NCI-H2227 (cell line): ENCODE data around the gene GNA14.
"Not testable (repeated sequence)": the region's sequence is repeated elsewhere in the genome, so short reads cannot be mapped to it uniquely, and the experiment has no call there.

Experiments used
- DNase-seq: peaks from one replicate; lab custom pipeline; 2025; ENCODE audit not compliant: unreplicated experiment; lab: John Stamatoyannopoulos, UW

GNA14 gene

DNA sequence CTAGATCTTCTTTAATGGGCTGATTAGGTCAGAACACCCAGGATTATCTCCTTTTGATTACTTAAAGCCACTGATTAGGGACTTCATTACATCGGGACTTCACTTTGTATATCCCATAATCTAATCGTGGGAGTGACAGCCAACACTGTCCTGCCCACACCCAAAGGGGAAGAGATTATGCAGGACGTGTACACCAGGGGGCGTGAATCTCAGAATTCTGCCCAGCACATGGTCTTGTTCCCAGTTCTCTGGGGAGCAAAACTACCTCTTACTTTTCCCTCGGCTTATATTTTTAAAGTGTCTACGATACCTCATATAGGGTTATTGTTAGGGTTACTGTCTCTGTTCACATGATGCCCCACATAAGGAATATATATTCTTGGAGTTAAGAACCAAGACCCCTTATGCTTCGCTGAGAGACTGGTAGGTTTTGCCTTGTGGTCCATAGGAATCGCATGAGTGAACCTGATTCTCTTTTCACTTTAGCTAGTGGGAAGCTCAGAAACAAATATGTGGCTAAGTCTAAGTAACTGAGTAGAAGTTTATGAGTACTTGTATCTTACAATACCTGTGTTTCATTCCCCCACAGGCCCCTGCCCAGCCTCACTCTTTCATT lies 192.7 kb downstream of the GNA14 start:
- no peak for DNase-seq

DNA sequence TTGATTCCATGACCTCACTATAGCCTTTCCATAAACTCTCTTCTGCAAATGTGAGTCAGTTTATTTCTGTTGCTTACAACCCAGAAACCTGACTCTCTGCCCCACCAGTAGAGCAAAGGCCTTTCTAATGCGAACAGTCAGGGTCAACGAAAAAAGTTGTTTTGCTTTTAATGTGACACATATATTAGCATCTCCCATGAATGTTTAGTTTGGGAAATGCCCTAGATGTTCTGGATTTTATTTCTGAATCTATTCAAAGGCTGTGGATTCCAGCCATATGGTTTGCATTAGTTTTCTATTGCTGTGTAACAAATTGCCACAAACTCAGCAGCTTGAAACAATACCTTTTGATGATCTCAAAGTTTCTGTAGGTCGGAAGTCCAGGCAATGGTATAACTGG lies 193.5 kb downstream of the GNA14 start:
- DNase-seq, result no peak

DNA sequence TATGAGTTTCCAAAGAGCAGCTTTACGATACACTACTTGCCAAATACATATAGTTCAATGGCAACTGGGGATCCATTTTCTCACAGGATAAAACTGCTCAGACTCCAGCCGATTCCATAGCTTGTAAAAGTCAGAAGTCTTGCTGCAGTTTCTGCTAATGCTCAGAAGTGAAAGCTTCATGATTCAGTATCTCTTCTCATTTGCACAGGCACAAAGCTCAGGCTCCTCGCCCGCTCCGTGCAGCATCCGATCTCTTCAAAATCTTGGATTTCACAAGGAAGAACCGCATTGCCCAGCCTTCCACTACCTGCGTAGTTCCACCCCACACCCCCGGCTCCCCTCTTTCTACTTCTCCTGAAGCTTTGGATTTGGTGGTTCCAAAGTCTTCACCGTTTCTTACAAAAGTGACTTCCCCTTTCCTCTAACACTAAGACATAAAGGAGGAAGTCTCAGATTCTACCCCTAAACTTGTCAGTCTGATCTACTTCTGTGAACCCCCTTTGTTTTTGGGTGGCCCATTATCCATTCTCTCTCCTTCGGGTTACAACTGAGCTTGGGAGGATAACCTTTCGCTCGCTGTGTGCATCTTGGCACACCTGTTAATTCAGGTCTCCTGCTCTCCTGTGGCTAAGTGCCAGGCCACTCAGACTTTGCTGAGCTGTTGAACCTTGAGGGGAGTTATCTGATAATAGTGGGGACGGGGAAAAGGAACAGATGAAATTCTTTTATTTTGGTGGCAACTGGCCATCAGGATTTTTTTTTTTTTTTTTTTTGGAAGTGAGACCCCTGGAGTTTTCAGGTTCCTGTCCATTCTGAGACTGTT lies 194.1 kb downstream of the GNA14 start:
- no peak for DNase-seq

- DNase-seq, result no peak
Observed at GRCh38 chr9:77451507-77451906, 196.6 kb downstream of the GNA14 start.

GRCh38 chr9:77450085-77450475 lies 198.0 kb downstream of the GNA14 start:
- no peak for DNase-seq

- DNase-seq, result no peak
Observed at GRCh38 chr9:77449240-77450084, 198.7 kb downstream of the GNA14 start.

GRCh38 chr9:77447646-77448045 lies 200.5 kb downstream of the GNA14 start:
- DNase-seq, result no peak

DNA sequence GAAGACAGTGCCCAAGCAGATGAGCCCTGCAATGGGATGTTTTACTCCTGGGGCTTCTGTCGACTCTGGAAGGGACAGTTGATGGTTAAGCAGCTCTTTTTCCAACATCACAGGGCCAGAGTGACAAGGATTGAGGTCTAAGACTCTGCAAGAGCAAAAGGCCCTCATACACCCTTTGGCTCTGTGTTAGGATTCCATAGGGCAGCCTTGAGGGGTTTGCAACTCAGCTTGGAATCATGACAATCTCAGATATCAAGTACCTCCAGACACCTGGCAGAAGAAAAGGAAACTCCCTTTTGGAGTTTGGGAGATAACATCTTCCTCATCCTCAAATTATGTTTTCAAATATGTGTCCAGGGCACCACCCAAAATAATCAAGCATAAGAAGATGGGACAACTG lies 205.7 kb downstream of the GNA14 start:
- DNase-seq, result no peak

DNA sequence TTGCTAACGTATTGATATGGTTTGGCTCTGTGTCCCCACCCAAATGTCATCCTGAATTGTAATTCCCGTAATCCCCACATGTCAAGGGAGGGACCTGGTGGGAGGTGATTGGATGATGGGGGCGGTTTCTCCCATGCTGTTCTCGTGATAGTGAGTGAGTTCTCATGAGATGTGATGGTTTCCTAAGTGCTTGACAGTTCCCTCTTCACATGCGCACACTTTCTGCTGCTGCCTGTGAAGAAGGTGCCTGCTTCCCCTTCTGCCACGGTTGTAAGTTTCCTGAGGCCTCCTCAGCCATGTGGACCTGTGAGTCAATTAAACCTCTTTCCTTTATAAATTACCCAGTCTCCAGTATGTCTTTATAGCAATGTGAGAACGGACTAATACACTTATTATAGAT lies 207.0 kb downstream of the GNA14 start:
- not testable (repeated sequence) for DNase-seq

- peak; percentile 6 for DNase-seq
Observed at GRCh38 chr9:77440057-77440456, 208.1 kb downstream of the GNA14 start.

DNA sequence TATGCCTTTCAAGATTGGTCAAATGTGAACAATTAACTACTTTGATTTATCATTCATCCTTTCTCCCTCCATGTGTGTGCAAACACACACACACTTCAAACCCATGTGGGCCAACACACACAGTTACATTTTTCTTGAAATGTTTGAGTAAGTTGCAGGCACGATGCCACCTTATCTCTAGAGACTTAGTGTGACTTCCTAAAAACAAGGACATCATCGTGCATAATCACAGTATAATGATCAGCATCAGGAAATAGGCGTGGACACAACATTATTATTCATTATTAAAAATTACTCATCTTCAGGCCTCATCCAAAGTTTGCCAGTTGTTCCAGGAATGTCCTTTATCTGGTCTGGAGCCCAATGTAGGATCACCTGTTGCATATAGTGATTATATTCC lies 209.5 kb downstream of the GNA14 start:
- DNase-seq, result no peak

- no peak for DNase-seq
Observed at GRCh38 chr9:77435688-77436087, 212.4 kb downstream of the GNA14 start.

DNA sequence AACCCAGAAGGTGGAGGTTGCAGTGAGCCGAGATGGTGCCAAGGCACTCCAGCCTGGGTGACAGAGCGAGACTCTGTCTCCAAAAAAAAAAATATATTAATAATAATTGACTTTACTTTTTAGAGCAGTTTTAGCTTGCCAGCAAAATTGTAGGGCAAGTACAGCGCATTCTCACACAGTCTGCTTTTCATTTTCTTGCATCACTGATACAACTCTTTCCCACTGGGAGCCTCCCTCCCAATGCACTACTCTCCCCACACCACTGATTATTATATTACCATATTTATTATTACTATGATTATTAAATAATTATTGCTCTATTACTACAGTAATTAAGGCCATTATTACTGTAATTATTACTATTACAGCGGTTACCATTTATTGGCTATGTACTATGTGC lies 212.8 kb downstream of the GNA14 start:
- DNase-seq, result no peak

- DNase-seq, result peak; percentile 67
Observed at GRCh38 chr9:77433675-77434445, 214.3 kb downstream of the GNA14 start.

- DNase-seq, result no peak
Observed at GRCh38 chr9:77432053-77432452, 216.1 kb downstream of the GNA14 start.

- no peak for DNase-seq
Observed at GRCh38 chr9:77429928-77430327, 218.2 kb downstream of the GNA14 start.

- DNase-seq, result no peak
Observed at GRCh38 chr9:77427256-77427927, 220.7 kb downstream of the GNA14 start.

DNA sequence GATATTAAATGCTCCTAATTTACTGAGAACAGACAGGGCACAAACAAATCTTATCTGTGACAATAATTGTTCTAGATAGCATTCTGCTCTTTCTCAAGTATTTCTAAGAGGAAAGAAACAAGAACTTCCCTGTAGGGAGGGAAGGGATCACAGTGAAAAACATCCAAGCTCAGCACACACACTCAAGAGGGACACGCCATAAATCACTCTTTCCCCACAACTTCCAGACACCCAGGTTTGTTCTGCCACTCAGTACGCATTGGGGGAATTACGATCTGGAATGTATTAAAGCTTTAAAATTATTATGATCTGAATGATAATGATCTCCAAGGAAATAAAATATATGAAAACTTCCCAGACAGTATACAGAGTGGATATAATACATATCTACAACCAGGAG lies 221.4 kb downstream of the GNA14 start:
- DNase-seq, result no peak

DNA sequence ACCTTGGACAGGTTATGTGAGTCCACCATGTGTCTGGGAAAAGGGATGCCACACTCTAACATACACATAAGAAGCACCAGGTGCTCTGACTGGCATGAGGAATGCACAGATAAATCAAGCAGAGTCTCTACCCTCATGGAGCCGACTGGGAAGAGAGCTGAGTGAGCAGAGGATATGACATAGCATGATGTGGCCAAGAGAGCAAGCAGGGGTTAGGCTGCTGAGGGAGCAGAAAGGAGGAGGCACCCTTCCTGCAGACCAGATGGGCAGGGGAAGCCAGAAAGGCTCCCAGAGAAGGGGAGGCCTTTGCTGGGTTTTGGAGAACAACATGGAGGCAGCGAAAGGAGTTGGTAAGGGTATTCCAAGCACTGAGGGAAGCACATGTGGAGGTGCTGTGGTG lies 223.1 kb downstream of the GNA14 start:
- no peak for DNase-seq

DNA sequence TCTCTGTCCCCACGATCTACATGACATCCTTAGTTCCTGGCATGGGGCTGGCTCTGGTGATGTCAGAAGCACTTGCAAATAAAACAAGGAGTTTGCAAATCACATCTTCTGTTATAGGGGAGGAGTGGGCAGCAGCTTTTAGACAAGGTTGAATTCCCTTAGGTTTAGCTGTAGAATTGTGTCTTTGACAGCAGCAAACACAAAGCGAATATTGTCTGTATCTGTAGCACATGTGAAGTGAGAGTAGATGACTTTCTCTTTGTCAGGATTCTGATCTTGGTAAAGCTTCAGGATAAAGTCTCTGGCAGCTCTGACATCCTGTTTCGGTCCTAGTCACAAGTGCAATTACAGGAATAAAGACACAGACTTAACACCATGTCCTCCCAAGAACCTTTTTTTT lies 224.3 kb downstream of the GNA14 start:
- no peak for DNase-seq

DNA sequence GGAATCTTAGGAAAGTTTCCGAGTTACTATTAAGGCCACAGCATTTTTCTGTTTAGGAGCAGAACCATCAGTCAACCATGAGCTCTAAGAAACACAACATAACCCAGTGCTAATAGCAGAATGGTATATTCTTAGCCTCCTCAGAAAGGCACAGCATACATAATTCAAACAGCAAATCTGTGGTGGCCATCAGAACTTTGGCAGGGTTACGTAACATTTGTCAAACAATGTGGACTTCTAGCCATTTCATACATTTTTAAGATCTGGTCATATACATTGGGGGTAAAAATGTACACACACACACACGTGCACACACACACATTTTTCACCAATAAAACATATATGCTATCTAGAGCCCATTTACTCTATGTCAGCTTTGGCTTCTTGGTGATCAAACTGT lies 225.2 kb downstream of the GNA14 start:
- DNase-seq, result no peak
